NCI-H345 treated with DMSO at 0.1 percent for 48 hours (cell line): ENCODE data around the gene ST7L.

Source experiments
- DNase-seq: peaks from one replicate; lab custom pipeline; 2025; ENCODE audit not compliant: unreplicated experiment; lab: John Stamatoyannopoulos, UW

The ST7L gene

DNA sequence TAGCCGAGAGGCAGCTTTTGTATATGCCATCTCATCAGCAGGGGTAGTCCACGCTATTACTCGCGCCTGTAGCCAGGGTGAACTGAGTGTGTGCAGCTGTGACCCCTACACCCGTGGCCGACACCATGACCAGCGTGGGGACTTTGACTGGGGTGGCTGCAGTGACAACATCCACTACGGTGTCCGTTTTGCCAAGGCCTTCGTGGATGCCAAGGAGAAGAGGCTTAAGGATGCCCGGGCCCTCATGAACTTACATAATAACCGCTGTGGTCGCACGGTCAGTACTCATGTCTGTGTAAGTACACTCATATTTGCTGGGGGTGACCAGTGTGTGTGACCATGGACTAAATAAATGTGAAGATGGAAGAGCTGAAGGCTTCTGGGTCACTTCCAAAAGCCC lies 102.8 kb downstream of the ST7L start:
- DNase-seq: no peak

DNA sequence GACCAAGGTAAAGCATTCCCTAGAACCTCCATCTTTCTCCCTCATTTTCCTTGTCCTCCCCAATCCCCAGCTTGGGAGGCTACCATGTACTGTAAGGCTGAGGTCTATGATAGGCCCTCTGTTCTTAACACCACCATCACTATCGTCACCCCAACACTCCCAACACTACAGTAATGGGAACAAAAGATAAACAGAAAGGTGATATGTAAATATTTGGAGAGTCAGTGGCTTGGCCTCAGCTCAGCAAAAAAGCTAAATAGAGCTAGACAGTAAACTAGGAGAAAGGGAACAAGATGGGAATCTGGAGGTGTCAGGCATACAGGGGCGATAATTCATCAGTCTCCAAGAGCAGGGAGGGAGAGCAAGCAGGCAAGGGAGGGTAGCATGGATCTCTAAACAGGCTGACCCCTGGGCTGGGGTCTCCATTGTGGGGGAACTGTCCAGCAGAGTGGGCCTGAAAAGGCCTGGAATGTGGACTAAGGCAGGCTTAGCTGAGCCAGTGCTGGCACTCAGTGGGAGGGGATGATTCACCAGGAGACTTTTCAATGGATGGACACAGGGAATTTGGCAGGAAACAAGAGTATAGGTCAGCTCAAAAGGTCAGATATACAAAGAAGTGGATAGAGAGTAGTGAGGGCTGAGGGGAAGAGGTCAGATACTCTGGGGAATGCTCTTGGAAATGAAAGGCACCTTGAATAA lies 103.5 kb downstream of the ST7L start:
- no peak for DNase-seq

DNA sequence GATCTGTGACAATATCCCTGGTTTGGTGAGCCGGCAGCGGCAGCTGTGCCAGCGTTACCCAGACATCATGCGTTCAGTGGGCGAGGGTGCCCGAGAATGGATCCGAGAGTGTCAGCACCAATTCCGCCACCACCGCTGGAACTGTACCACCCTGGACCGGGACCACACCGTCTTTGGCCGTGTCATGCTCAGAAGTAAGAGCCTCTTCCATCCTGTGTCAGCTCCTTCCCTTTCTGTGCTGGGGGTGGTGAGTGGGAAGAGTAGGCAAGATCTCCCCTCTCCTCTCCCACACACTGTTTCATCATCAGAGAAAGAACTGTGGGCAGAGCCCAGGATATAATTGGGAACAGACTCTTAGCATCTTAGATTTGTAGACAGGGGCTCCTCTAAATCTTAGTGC lies 104.0 kb downstream of the ST7L start:
- no peak for DNase-seq

DNA sequence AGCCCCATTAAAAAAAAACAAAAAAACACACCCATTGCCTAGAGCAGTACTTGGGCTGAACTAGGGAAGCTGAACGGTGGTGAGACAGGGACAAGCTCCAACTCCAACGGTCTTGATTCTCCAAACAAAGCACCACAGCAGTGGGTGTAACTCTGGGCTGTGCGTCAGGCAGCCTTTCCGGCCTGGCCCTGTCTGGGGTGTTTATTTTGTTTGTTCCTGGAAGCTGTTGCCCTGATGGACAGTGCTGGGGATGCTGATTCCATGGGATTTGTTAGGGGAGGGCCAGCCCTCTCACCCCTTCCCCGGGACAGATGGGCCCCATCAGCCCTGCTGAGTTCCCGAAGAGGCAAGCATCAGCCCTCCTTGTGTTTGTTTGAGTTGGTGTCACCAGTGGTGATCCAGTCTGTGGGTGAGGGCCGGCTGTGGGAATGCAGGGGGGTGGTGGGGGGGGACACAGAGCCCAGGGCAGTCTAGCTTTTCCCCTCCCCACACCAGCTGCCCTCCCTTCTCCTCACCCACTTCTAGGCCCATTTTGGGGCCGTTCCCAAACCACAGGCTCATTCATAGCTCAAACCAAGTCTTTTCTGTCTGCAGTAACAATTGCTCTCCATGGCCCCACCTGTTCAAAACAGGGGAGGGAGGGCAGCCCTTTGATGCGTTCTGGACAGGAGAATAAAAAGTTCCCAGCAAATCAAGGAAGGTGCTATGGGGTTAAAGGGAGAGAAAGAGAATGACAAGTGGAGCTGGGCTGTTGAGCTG lies 105.7 kb downstream of the ST7L start:
- no peak for DNase-seq

DNA sequence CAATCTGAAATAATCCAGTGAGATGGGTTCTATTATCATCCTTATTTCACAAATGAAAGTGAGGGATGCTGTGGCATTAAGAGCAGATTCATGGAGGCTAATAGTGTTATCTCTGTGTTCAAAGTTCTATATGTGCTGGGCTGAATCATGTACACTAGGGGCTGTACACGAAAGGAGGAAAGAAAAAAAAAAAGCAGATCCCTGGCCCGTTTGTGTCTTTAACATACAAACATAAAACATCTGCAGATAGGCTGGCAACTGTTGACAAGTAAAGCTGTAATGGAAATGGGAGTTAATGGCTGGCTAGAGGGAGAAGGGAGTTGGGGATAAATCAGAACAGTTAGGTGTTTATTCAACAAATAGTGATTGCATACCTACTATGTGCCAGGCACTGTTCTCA lies 107.0 kb downstream of the ST7L start:
- DNase-seq: no peak

DNA sequence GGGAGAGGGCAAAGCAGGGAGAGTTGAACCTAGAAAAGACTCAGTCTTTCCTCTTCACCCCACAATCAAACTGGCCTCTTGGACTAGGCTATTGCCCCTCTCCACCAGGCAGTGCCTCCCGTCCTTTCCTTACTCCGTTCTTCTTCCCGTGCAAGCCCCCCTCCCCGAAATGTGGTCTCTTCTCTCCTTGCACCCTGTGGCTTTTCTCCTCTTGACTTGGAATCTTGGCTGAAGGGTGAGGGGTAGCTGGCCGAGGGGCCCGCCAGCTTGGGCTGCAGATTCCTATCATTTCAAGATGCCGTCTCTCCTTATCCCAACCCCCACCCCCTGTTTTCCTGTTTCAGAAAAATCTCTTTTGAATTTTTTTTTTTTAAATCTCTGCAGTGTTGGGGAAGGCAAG lies 108.6 kb downstream of the ST7L start:
- DNase-seq: no peak

DNA sequence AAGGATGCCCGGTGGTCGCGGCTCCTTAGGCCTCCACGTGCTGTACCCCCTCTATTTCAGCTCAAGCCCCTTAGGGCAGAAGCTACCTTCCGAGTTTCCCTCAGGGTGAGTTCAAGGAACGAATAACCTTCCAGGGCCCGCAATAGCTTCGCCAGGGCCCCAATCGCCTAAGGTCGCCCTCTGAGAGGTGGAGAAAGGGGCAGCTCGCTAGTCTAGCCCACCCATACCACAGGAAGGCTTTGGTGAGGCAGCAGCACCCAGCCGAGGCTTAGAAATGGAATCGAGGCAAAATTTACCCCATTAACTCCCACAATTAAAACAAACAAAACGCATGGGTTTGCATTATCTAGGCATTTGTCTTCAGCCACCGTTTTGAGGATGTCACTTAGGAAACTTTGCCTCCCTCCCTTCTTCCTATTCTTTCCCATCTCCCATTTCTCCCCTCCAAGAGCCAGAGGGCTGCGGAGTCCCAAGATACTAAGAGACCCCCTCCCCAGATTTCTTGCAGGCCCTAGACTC lies 109.2 kb downstream of the ST7L start:
- DNase-seq: no peak

DNA sequence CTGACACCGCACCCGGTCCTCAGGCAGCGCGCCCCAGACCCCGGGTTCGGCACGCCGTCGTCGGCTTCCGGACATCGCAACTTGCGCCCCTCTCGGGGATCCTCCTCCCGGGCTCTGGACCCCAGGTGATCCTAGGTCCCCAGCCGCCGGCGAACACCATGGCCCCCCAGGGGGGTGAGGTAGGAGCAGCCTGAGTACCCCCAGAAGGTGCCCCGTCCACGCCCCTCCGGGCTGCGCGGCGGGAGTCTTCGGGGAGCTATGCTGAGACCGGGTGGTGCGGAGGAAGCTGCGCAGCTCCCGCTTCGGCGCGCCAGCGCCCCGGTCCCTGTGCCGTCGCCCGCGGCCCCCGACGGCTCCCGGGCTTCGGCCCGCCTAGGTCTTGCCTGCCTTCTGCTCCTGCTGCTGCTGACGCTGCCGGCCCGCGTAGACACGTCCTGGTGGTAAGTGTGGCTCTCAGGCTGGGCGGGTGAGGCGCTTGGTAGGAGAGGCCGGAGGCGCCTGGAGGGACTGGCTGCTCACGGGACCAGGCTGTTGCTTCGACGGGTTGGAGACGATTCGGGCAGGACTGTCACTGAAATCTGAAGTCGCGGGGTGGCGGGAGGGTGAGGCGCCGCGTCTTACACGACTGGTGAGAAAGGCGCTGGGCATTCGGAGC lies 109.8 kb downstream of the ST7L start:
- DNase-seq: no peak

DNA sequence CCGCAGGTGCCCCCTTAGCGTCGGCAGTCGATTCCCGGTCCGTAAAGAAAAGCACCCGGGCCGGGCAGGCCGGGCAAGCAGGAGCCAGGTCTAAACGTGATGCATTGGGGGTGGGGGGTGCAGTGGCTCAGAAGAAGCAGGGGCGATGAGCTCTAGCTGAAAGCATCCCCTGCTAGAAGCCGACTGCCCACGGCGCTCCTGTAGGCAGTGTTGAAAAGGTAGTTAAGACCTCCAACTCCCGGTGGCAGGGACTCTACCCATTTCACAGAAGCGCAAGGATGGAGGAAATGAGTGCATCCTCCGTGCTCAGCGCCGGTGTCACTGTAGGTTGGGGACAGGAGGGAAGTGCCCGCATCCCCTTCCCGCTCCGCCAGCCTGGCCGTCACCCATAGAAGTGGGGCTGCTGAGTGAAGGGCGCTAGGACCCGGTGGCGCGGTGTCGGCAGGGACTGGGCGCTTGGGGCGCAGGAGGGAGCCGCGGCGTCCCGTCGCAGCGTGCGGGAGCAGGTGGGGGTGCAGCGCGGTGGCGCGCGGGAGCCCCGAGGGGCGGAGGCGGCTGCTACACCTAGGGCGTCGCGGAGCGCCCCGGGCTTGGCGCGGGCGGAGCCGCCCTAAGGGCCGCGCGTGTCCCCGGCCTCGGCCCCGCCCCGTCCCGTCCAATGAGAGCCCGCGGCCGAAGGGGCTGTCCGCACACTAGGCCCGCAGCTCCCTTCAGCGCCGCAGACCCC lies 110.5 kb downstream of the ST7L start, which contains the start of gene WNT2B:
WNT2B (plus strand) TSS at position 688 of the 727 bp plus-strand sequence. CDS start 298 bp downstream, outside the sequence.
- no peak for DNase-seq

DNA sequence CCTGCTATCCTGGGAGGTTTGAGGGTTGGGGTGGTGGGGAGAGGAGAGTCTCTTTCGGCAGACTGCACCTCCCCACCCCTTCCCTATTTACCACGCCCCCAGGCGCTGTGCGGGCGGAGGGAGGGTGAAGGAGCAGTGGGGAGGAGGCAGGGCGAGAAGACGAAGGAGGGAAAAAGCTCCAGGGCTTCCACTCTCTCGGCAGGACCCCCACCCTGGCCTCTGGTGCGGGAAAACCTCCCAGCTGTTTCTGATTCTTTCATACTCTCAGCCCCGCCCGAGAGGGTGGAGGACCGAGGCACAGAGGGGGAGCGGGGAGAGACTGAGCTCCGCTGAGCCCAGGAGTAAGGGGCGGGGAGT lies 111.0 kb downstream of the ST7L start:
- no peak for DNase-seq

DNA sequence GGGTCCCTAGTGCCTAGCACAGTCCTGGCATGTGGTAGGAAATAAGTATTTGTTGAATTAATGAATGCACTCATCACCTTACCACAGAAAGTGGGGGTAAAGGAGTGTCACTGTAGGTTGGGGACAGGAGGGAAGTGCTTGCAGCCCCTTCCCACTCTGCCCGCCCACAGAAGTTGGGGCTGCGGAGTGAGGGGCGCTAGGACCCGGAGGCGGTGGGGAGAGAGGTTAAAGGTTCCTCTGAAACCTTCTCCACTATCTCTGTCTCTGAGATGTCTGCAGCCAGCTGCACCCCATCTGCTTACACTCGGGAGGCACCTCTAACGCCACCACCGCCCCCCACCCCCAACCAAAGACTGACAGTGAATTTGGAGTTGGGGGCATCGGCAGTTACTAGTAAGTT lies 111.6 kb downstream of the ST7L start:
- DNase-seq: no peak

DNA sequence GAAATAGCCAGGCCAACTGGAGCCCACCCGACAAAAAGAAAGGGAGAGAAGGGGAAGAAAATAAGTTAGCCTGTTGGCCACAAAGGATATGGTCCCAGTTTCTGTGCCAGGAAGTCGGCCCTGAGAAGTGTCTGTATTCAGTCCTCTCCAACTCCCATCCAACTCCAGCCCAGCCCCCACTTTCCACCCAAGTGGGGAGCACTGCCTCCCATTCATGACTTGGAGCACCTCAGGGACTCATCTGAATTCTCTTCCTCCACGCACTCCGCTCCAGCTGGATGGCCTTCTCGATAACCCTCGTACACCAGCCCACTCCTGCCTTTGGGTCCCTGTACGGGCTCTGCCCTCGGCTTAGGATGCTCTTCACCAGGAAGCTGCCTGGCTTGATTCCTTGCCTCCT lies 112.2 kb downstream of the ST7L start:
- DNase-seq: no peak

DNA sequence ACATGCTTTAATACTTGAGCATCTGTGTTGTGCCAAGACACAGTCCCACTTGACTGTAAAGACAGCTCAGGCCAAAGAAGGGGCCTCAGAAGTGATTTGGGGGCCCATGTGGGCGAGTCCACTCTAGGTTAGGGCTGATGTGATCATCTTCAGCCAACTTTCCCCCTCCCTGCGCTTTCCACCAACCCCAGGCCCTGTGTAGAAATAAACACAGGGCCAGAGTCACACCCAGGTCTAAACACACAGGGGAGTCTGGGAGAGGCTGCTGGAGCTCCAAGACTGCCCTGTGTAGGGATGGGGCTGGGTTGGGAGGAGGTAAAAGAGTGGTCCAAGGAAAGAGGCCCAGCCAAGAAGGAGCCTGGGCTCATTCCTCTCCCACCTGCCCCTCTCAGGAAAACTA lies 112.6 kb downstream of the ST7L start:
- no peak for DNase-seq

DNA sequence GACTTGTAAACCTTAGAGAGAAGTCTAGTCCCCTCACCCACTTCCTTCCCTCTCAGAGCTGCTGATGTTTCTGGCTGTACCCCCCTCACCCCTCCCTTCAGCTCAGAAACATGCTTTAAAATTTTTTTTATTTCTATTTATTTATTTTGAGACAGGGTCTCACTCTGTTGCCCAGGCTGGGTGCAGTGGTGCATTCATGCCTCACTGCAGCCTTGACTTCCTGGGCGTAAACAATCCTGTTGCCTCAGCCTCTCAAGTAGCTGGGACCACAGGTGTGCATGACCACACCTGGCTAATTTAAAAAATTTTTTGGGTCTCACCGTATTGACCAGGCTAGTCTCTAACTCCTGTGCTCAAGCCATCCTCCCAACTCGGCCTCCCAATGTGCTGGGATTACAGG lies 113.1 kb downstream of the ST7L start:
- no peak for DNase-seq

DNA sequence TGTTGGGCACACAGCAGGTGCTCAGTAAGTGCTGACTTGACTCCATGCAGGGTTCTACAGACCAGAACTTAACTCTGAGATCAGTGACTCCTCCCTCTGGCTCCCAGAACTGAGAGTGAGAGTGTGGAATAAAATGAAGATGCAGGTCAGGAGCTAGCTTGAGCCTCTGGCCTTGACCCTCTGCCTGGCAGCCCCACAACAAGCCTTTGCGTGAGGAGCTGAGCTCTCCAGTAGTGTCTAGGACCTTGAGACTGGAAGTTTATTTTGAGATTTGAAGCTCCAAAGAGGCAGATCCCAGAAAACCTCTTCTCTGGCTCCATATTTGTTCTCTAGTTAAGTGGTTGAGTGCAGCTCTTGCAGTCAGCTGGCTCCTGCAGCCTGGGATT lies 113.5 kb downstream of the ST7L start:
- no peak for DNase-seq

DNA sequence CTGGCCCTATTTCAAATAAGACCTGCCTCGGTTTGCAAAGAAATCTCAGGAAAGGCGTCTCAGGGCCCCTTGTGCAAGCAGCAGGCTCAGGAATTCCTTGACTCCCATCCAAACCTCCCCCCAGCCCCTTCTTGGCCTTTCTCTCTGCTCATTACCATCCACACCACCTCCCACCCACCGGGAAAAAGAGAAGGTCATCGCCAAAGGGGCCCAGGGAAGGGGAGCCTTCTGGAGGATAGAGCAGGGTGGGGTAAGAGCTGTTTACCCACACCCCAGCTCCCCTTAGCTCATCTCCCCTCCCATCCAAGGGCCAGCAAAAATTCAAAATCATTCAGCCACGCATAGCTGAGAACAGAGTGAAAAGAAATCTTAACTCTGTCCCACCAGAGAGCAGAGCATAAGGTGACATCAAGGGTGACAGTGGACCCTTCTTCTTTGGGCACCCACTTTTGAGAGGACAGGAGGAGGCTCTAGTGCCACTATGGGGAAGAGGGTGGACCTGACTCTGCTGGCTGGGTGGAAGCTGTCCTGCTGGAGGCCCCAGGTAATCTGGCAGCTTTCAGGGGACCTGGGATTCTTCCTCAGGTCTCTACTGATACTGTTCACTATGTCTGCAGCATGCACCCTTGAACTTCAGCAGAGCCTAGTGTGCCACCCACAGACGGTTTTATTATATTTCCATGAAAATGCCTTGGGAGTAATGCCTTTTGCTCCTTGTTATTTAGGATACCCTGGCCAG lies 114.1 kb downstream of the ST7L start:
- DNase-seq: no peak

DNA sequence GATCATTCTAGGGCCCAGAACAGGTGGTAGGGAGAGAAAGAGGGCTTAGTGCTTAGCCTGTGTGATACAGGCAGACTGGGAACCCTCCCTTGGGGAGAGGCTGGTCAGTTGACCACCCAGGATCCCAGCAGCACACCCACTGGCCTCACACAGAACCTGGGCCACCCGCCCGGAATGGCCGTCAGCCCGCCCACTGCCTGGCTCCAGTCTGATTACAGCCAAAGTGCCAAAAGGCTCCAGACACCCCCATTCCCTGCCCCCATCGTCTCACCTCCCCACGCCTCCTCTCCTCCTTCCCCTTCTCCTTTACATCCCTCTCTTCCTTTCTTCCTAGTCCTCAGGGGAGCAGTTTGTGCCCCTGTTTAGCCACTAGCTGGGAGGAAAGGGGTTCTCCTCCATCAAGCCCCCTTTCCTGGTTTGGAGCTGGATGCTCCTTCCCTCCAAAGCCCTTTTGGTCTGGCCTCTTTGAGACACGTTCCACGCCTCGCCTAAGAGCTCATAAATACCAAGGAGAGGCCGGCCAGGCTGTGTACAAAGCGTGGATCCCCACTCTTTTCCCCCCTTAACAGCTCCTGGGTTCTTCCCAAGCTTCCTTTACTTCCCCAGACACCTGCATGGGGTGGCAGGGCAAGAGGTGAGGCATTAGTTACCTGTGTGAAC lies 114.8 kb downstream of the ST7L start:
- no peak for DNase-seq

DNA sequence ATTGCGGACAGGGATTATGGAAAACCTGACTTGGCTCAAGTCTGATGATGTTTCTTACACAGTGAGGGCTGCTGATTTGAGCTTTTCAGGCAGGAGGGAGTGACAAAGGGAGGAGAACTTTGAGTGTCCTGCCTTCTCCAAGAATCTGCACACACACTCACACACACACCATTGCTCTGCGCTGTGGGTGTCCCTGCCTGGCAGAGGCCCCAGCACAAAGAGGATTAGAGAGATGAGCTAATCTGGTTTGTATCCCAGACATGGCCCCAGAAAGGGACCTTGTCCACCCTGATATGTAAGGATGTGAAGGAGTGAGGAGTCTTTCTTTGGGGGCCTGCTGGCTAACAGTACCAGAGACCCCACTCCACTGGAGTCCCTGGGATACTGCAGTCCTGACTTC lies 116.1 kb downstream of the ST7L start:
- DNase-seq: no peak

DNA sequence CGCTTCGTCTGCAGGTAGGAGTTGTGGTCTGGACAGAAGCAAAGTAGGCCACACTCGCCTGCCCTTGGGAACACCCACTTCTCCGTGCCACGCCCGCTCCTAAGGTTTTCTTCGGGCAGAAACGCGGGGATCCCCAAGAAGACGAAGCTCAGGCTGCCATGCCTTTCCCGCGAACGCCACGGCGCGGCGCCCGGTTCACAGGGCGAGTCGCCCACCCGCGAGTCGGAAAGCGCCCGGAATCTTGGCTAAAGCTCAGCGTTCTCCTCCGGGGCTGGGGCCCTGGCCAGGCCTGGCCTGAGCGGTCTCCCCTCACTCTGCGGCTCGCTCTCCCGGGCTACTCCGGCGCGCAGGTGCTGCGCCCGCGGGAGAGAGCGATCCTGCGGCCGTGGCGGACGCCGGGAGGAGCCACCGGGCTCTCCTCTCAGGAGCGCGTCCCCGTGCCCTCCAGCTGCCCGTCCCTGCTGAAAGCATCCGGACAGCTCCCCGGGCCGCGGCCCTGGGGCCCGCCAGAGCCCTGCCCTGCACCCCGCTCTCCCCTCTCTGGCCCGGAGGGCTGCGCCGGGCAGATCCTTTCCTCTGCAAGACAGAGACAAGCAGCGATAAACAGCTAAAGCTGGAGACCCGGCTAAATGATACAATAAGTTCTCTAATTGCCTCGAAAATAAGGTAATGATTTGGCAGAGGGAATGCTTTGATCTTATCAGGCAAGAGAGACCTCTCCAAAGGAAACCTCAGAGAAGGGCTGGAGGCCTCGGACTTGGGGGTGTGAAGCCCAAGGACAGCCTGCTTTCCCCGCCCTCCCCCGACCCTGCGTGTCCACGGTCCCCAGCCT lies 116.9 kb downstream of the ST7L start:
- no peak for DNase-seq
